GM23248 (cell line): ENCODE results near the gene PNKD.

Experiments
- EZH2 ChIP-seq: fragments of 200-600 bp; sonication (generic); IDR thresholded peaks from 2 replicates; pipeline ENCODE4 v1.6.1; 2018; ENCODE audit warnings: antibody characterized with exemption, mild to moderate bottlenecking; ENCODE audit not compliant: insufficient read depth, poor library complexity, severe bottlenecking
- EZH2phosphoT487 ChIP-seq: fragments of 200-600 bp; sonication (generic); IDR thresholded peaks from 2 replicates; pipeline ENCODE4 v1.6.1; 2018; ENCODE audit warnings: antibody characterized with exemption, moderate library complexity, mild to moderate bottlenecking, low read depth; ENCODE audit not compliant: insufficient read depth

- TF ChIP-seq EZH2 (no peak), EZH2phosphoT487 (no peak)
Observed at GRCh38 chr2:218344090-218344754, 73.9 kb downstream of the PNKD start.
